PC-9 (cell line): Measurements from ENCODE around the gene CSRP2. TPM values are rescaled to one million over a fixed set of nuclear protein-coding genes. Genes with fewer than 3 reads are reported as not detected.
A peak's percentile ranks its signal among the peaks of the same experiment; 100 is the strongest.

Experiments used
- BruUV-seq: library from RNA; stranded (reverse); fragments of 400-500 nt; replicated peaks from 2 replicates; lab custom pipeline; 2021; lab: Mats Ljungman, UMichigan
- CTCF ChIA-PET: fragments of 300-600 bp; sonication (Branson Sonifier 250); formaldehyde crosslinking; loops from one replicate; lab custom pipeline; 2022; ENCODE audit warnings: antibody characterized with exemption; lab: Charles Lee
- POLR2A ChIA-PET: fragments of 300-600 bp; sonication (Branson Sonifier 250); formaldehyde crosslinking; loops from one replicate; lab custom pipeline; 2022; ENCODE audit warnings: antibody characterized with exemption; ENCODE audit not compliant: unreplicated experiment; lab: Charles Lee
- DNase-seq, 2 experiments: peaks; one replicate each; pipeline versions ENCODE4 v3.0.0 to v3.0.0-alpha.2; 2015 to 2022; ENCODE audit warnings: mixed read lengths in 1 of 2
- H2AFZ ChIP-seq: fragments of 200-600 bp; sonication (generic); 2 replicates; pipeline ENCODE4 v1.8.1; 2017; ENCODE audit warnings: antibody characterized with exemption
- H3F3A ChIP-seq: fragments of 200-600 bp; sonication (generic); 2 replicates; pipeline ENCODE4 v1.8.1; 2017; ENCODE audit warnings: antibody characterized with exemption, mild to moderate bottlenecking, low read depth; ENCODE audit not compliant: insufficient read depth
- H3K27ac ChIP-seq: fragments of 200-600 bp; sonication (generic); 2 replicates; pipeline ENCODE4 v1.6.1; 2016; ENCODE audit warnings: mixed run types
- H3K27me3 ChIP-seq: fragments of 200-600 bp; sonication (generic); 2 replicates; pipeline ENCODE4 v1.6.1; 2016; ENCODE audit warnings: low read depth, mixed run types; ENCODE audit not compliant: insufficient read depth
- H3K36me3 ChIP-seq: fragments of 200-600 bp; sonication (generic); 2 replicates; pipeline ENCODE4 v1.6.1; 2016; ENCODE audit warnings: low read depth, mixed run types
- H3K4me1 ChIP-seq: fragments of 200-600 bp; sonication (generic); replicated peaks from 2 replicates; pipeline ENCODE4 v1.6.1; 2016; ENCODE audit warnings: mixed run types; ENCODE audit not compliant: insufficient read depth
- H3K4me2 ChIP-seq: fragments of 200-600 bp; sonication (generic); 2 replicates; pipeline ENCODE4 v1.6.1; 2017; ENCODE audit warnings: mixed run types
- H3K4me3 ChIP-seq: fragments of 200-600 bp; sonication (generic); 2 replicates; pipeline ENCODE4 v1.6.1; 2016; ENCODE audit warnings: mixed run types
- H3K79me2 ChIP-seq: fragments of 200-600 bp; sonication (generic); 2 replicates; pipeline ENCODE4 v1.6.1; 2017; ENCODE audit warnings: low read depth, mixed run types
- H3K9me2 ChIP-seq: fragments of 200-600 bp; sonication (generic); 2 replicates; pipeline ENCODE4 v1.8.1; 2017; ENCODE audit warnings: mild to moderate bottlenecking; ENCODE audit not compliant: insufficient read depth
- H3K9me3 ChIP-seq: fragments of 200-600 bp; sonication (generic); 2 replicates; pipeline ENCODE4 v1.8.1; 2016; ENCODE audit warnings: low read depth; ENCODE audit not compliant: insufficient read depth
- H4K20me1 ChIP-seq: fragments of 200-600 bp; sonication (generic); 2 replicates; pipeline ENCODE4 v1.8.1; 2017; ENCODE audit not compliant: insufficient read depth
- EZH2 ChIP-seq: fragments of 200-600 bp; sonication (generic); IDR thresholded peaks from 2 replicates; pipeline ENCODE4 v1.8.0; 2017; ENCODE audit warnings: antibody characterized with exemption, low read depth
- intact Hi-C: fragments of 100-400 bp; cut with micrococcal nuclease; formaldehyde crosslinking; loops from one replicate; pipeline ENCODE4 v1.10.0; 2022; ENCODE audit not compliant: unreplicated experiment
- total RNA-seq: library from RNA; stranded (reverse); gene quantifications from 2 replicates; pipeline ENCODE4 v1.2.3, GENCODE V29; 2021
- TF ChIP-seq, protein P1 (sequence below): fragments of 200-600 bp; sonication (generic); conservative IDR thresholded peaks from 2 replicates; pipeline ENCODE4 v1.6.1; 2017; ENCODE audit warnings: mixed run types, antibody characterized with exemption, mild to moderate bottlenecking, moderate library complexity

CSRP2 gene
- total RNA-seq, 1 experiment from 2014 or later: 4.1 TPM

DNA sequence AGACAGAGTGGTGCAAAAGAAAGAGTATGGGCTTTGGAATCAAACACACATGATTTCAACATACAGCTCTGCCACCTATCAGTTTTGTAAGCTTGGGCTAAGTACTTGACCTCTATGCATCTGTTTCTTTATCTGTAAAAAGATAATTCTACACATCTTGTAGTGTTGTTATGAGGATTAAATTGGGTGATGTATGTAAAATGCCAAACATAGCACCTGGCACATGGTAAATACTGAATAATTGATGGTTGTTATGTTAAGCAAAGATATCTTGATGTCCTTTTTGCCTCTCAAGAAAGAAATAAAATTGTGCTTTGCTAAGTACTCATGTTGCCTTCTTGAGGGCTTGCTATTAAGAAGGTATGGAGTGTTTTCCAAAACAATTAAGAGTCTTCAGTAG is 2.3 kb upstream of the CSRP2 start:
- Histone ChIP-seq H3K9me3 (no peaks in the 10 kb centered on the region), H3K4me1 (no peaks in the 10 kb centered on the region), H3K9me2 (no peaks in the 10 kb centered on the region), H3K36me3 (no peaks in the 10 kb centered on the region), H3K27ac (no peak overlapping the region), H3K4me3 (no peak overlapping the region), H3K4me2 (no peak overlapping the region), H3K27me3 (no peaks in the 10 kb centered on the region), H3K79me2 (no peaks in the 10 kb centered on the region), H3F3A (no peaks in the 10 kb centered on the region), H2AFZ (no peak overlapping the region), H4K20me1 (no peaks in the 10 kb centered on the region)
- intact Hi-C loops: no loop called here
- ChIA-PET POLR2A (no interaction called here), CTCF (no interaction called here)
- BruUV-seq: no TSS peak
- TF ChIP-seq, protein P1, sequence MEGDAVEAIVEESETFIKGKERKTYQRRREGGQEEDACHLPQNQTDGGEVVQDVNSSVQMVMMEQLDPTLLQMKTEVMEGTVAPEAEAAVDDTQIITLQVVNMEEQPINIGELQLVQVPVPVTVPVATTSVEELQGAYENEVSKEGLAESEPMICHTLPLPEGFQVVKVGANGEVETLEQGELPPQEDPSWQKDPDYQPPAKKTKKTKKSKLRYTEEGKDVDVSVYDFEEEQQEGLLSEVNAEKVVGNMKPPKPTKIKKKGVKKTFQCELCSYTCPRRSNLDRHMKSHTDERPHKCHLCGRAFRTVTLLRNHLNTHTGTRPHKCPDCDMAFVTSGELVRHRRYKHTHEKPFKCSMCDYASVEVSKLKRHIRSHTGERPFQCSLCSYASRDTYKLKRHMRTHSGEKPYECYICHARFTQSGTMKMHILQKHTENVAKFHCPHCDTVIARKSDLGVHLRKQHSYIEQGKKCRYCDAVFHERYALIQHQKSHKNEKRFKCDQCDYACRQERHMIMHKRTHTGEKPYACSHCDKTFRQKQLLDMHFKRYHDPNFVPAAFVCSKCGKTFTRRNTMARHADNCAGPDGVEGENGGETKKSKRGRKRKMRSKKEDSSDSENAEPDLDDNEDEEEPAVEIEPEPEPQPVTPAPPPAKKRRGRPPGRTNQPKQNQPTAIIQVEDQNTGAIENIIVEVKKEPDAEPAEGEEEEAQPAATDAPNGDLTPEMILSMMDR: no peak
- TF ChIP-seq EZH2: no peak
- no peak for DNase-seq

- Histone ChIP-seq H3K4me1 (no peaks in the 10 kb centered on the region), H3K4me2 (no peak overlapping the region), H3F3A (no peaks in the 10 kb centered on the region), H3K9me3 (no peaks in the 10 kb centered on the region), H3K79me2 (no peaks in the 10 kb centered on the region), H2AFZ (no peak overlapping the region), H3K4me3 (no peak overlapping the region), H3K9me2 (no peaks in the 10 kb centered on the region), H3K36me3 (no peaks in the 10 kb centered on the region), H3K27me3 (no peaks in the 10 kb centered on the region), H4K20me1 (no peaks in the 10 kb centered on the region), H3K27ac (no peak overlapping the region)
- ChIA-PET CTCF (interaction anchor here (0.6 kb wide), 1 partner anchor 73 kb away, joined by 6 read pairs; no protein-coding TSS in a partner anchor), POLR2A (no interaction called here)
- intact Hi-C loops: no loop called here
- TF ChIP-seq, protein P1: no peak
- TF ChIP-seq EZH2: no peak
- no TSS peak for BruUV-seq
- DNase-seq: no peak
Measured at GRCh38 chr12:76880519-76881023, 1.8 kb upstream of the CSRP2 start.

DNA sequence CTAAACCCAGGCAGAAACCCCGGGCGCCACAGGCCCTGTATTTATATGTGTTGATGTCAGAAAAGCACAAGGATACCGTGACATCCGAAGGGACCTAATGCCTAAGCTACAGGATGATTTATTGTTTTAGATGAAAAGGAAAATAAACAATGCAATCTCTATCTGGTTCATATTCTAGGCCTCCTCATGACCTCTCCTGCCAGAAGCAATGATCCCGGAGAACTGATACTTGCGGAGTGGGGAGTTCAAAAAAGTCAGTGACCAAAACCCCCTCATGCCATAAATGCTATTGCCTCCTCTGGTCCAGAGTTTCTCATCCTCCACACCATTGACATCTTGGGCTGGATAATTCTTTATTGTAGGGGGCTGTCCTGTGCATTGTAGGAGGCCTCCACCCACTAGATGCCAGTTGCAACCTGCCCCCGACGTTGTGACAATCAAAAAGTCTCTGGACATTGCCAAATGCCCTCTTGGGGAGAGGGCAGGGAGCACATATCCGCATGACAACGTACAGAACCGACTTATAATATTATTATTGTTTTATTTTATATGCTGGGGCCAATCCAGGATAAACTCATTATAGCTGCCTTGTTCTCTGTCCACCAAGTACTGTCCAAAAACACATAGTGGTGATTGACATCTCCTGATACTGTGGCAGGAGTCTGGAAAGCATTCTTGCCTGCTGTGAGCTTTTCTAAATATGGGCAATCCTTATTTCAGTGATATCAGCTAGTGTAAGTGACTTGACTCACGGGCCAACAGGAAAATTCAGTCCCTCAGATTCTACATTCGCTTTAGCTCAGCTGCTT is 1.1 kb upstream of the CSRP2 start:
- H3K79me2 ChIP-seq: no peaks in the 10 kb centered on the region
- 0 out of 2 replicates have a peak overlapping the region, but pooled peaks have one; percentile 99 for H2AFZ ChIP-seq
- POLR2A ChIA-PET: no interaction called here
- CTCF ChIA-PET: interaction anchor here (0.6 to 0.8 kb wide), 2 partner anchors 73 to 1749 kb away, joined by 4 to 6 read pairs; no protein-coding TSS in a partner anchor
- H4K20me1 ChIP-seq: no peaks in the 10 kb centered on the region
- no TSS peak for BruUV-seq
- no peak overlapping the region for H3K27ac ChIP-seq
- H3K4me2 ChIP-seq: peak overlapping the region; percentile 92; the same call in 1 of the 2 replicates
- intact Hi-C loops: no loop called here
- no peak for DNase-seq
- H3K4me1 ChIP-seq: no peaks in the 10 kb centered on the region
- peak overlapping the region; percentile 72; the same call in 1 of the 2 replicates for H3K4me3 ChIP-seq
- H3F3A ChIP-seq: no peaks in the 10 kb centered on the region
- no peaks in the 10 kb centered on the region for H3K27me3 ChIP-seq
- no peak for TF ChIP-seq EZH2
- TF ChIP-seq, protein P1: no peak
- no peaks in the 10 kb centered on the region for H3K9me2 ChIP-seq
- no peaks in the 10 kb centered on the region for H3K9me3 ChIP-seq
- H3K36me3 ChIP-seq: no peaks in the 10 kb centered on the region
